H9 (cell line): Measurements from ENCODE around the gene RSPH3. TPM values are rescaled to one million over a fixed set of nuclear protein-coding genes. Genes with fewer than 3 reads are reported as not detected.

Experiments used
- DNase-seq: peaks from one replicate; pipeline ENCODE4 v3.0.0-alpha.2; 2017
- H2AFZ ChIP-seq: one replicate; pipeline ENCODE4 v1.6.1; 2013; ENCODE audit warnings: mild to moderate bottlenecking, low read length, control low read depth, moderate library complexity
- H2AK5ac ChIP-seq: 2 replicates; pipeline ENCODE4 v1.6.1; 2013; ENCODE audit warnings: low read length, control low read depth, mixed read lengths; ENCODE audit not compliant: insufficient read length
- H2BK120ac ChIP-seq: one replicate; pipeline ENCODE4 v1.6.1; 2013; ENCODE audit warnings: low read depth, mild to moderate bottlenecking, low read length, control low read depth, inconsistent platforms; ENCODE audit not compliant: poor library complexity, severe bottlenecking
- H2BK12ac ChIP-seq: 2 replicates; pipeline ENCODE4 v1.6.1; 2013; ENCODE audit warnings: low read length, control low read depth, mixed read lengths, low read depth; ENCODE audit not compliant: insufficient read length
- H2BK15ac ChIP-seq: 2 replicates; pipeline ENCODE4 v1.6.1; 2013; ENCODE audit warnings: low read depth, low read length, control low read depth
- H2BK20ac ChIP-seq: one replicate; pipeline ENCODE4 v1.6.1; 2013; ENCODE audit warnings: low read depth, mild to moderate bottlenecking, low read length, control low read depth, inconsistent platforms; ENCODE audit not compliant: poor library complexity, severe bottlenecking
- H2BK5ac ChIP-seq: 2 replicates; pipeline ENCODE4 v1.6.1; 2013; ENCODE audit warnings: low read length, control low read depth, mixed read lengths; ENCODE audit not compliant: insufficient read length
- H3K14ac ChIP-seq: 2 replicates; pipeline ENCODE4 v1.6.1; 2013; ENCODE audit warnings: low read length, control low read depth; ENCODE audit not compliant: insufficient read depth
- H3K18ac ChIP-seq: 2 replicates; pipeline ENCODE4 v1.6.1; 2013; ENCODE audit warnings: low read depth, mild to moderate bottlenecking, mixed read lengths, low read length, control low read depth; ENCODE audit not compliant: insufficient read length
- H3K23ac ChIP-seq: 2 replicates; pipeline ENCODE4 v1.6.1; 2013; ENCODE audit warnings: low read length, control low read depth, mixed read lengths, low read depth; ENCODE audit not compliant: insufficient read length
- H3K23me2 ChIP-seq: 2 replicates; pipeline ENCODE4 v1.6.1; 2013; ENCODE audit warnings: low read depth, mild to moderate bottlenecking, mixed read lengths, low read length, control low read depth; ENCODE audit not compliant: insufficient read length, poor library complexity, severe bottlenecking
- H3K27ac ChIP-seq: 2 replicates; pipeline ENCODE4 v1.5.1; 2013; ENCODE audit warnings: low read length, control low read depth, mixed read lengths, low read depth; ENCODE audit not compliant: insufficient read length
- H3K27me3 ChIP-seq: 2 replicates; pipeline ENCODE4 v1.6.1; 2013; ENCODE audit warnings: low read length, control low read depth, inconsistent platforms; ENCODE audit not compliant: insufficient read depth
- H3K4ac ChIP-seq: 2 replicates; pipeline ENCODE4 v1.6.1; 2013; ENCODE audit warnings: low read depth, mild to moderate bottlenecking, control low read depth, inconsistent platforms, low read length, moderate library complexity
- H3K4me1 ChIP-seq: 2 replicates; pipeline ENCODE4 v1.6.1; 2013; ENCODE audit warnings: low read length, control low read depth, inconsistent platforms; ENCODE audit not compliant: insufficient read depth
- H3K4me2 ChIP-seq: 2 replicates; pipeline ENCODE4 v1.6.1; 2013; ENCODE audit warnings: low read length, control low read depth, mixed read lengths; ENCODE audit not compliant: insufficient read length, insufficient read depth
- H3K56ac ChIP-seq: 2 replicates; pipeline ENCODE4 v1.6.1; 2013; ENCODE audit warnings: low read depth, mild to moderate bottlenecking, mixed read lengths, low read length, control low read depth; ENCODE audit not compliant: insufficient read length
- H3K79me1 ChIP-seq: 2 replicates; pipeline ENCODE4 v1.6.1; 2013; ENCODE audit warnings: low read depth, mild to moderate bottlenecking, moderate library complexity, low read length, control low read depth, inconsistent platforms; ENCODE audit not compliant: insufficient read depth, poor library complexity, severe bottlenecking
- H3K79me2 ChIP-seq: 2 replicates; pipeline ENCODE4 v1.6.1; 2013; ENCODE audit warnings: low read length, control low read depth, inconsistent platforms; ENCODE audit not compliant: insufficient read depth
- H3K9ac ChIP-seq: 2 replicates; pipeline ENCODE4 v1.6.1; 2013; ENCODE audit warnings: low read length, control low read depth, mixed read lengths; ENCODE audit not compliant: insufficient read length; ENCODE audit errors: extremely low read depth
- H3K9me3 ChIP-seq: one replicate; pipeline ENCODE4 v1.6.1; 2013; ENCODE audit warnings: low read depth, low read length, inconsistent platforms; ENCODE audit not compliant: control insufficient read depth
- H3T11ph ChIP-seq: one replicate; pipeline ENCODE4 v1.6.1; 2013; ENCODE audit warnings: mild to moderate bottlenecking, low read length, control low read depth, inconsistent platforms
- H4K20me1 ChIP-seq: one replicate; pipeline ENCODE4 v1.6.1; 2013; ENCODE audit not compliant: control insufficient read depth, insufficient read length, insufficient read depth
- H4K5ac ChIP-seq: 2 replicates; pipeline ENCODE4 v1.6.1; 2013; ENCODE audit warnings: low read depth, mild to moderate bottlenecking, mixed read lengths, low read length, control low read depth; ENCODE audit not compliant: insufficient read length
- H4K8ac ChIP-seq: replicated peaks from 2 replicates; pipeline ENCODE4 v1.6.1; 2013; ENCODE audit warnings: low read length, control low read depth, mixed read lengths, low read depth; ENCODE audit not compliant: insufficient read length
- H4K91ac ChIP-seq: 2 replicates; pipeline ENCODE4 v1.6.1; 2013; ENCODE audit warnings: low read depth, mild to moderate bottlenecking, moderate library complexity, mixed read lengths, low read length, control low read depth; ENCODE audit not compliant: insufficient read length
- H3K27ac Mint-ChIP-seq, 3 experiments: 2 replicates in 2 of 3; 3 replicates in 1 of 3; pipeline ENCODE4 v1.8.0; 2020 to 2021; ENCODE audit warnings: mixed read lengths in 3 of 3, mild to moderate bottlenecking in 1 of 3, moderate library complexity in 1 of 3
- H3K27me3 Mint-ChIP-seq: 2 replicates; pipeline ENCODE4 v1.8.0; 2021; ENCODE audit warnings: low read depth, mild to moderate bottlenecking, moderate library complexity, mixed read lengths
- H3K36me3 Mint-ChIP-seq, 3 experiments: 2 replicates in 2 of 3; 3 replicates in 1 of 3; pipeline ENCODE4 v1.8.0; 2020 to 2021; ENCODE audit warnings: low read depth in 3 of 3, mixed read lengths in 3 of 3; ENCODE audit not compliant: insufficient read depth in 1 of 3
- H3K4me1 Mint-ChIP-seq, 2 experiments: 2 replicates each; pipeline ENCODE4 v1.8.0; 2020; ENCODE audit warnings: mixed read lengths in 2 of 2
- H3K4me3 Mint-ChIP-seq, 2 experiments: 2 replicates in 1 of 2; 3 replicates in 1 of 2; pipeline ENCODE4 v1.8.0; 2020 to 2021; ENCODE audit warnings: mild to moderate bottlenecking in 2 of 2, mixed read lengths in 2 of 2, moderate library complexity in 1 of 2
- H3K9me3 Mint-ChIP-seq, 2 experiments: 2 replicates in 1 of 2; 3 replicates in 1 of 2; pipeline ENCODE4 v1.8.0; 2020; ENCODE audit warnings: mild to moderate bottlenecking in 2 of 2, mixed read lengths in 2 of 2, moderate library complexity in 1 of 2
- CTCF ChIP-seq: fragments of 200-600 bp; sonication (generic); conservative IDR thresholded peaks from 3 replicates; pipeline ENCODE4 v1.8.0; 2021; ENCODE audit warnings: antibody characterized with exemption, mild to moderate bottlenecking
- WGBS: extraction: QIAGEN DNeasy Blood & Tissue Kit; methylation state at CpG from one replicate; pipeline ENCODE4 v1.1.7; 2013; ENCODE audit warnings: missing lambda C conversion rate, low lambda C conversion rate, mixed read lengths; ENCODE audit not compliant: insufficient read length; ENCODE audit errors: extremely low coverage; 5-methylcytosine and 5-hydroxymethylcytosine counted together
- total RNA-seq: library from RNA; stranded (reverse); gene quantifications from 2 replicates; pipeline ENCODE4 v1.2.1, GENCODE V29; 2021

RSPH3 gene
- total RNA-seq, 1 experiment from 2014 or later = 2.2 TPM

- Histone ChIP-seq H3K4me2 (no peak overlapping the region), H2BK15ac (no peak overlapping the region), H2BK120ac (no peak overlapping the region), H3T11ph (no peak overlapping the region), H2BK5ac (no peak overlapping the region), H2BK20ac (no peak overlapping the region), H4K20me1 (no peaks in the 10 kb centered on the region), H3K4me1 (no peaks in the 10 kb centered on the region), H3K9ac (no peak overlapping the region), H3K56ac (no peak overlapping the region), H4K91ac (no peak overlapping the region), H3K27ac (no peak overlapping the region), H3K18ac (no peak overlapping the region), H2AK5ac (no peak overlapping the region), H3K27me3 (no peaks in the 10 kb centered on the region), H3K9me3 (no peaks in the 10 kb centered on the region), H4K5ac (no peak overlapping the region), H3K4ac (no peak overlapping the region), H2BK12ac (no peak overlapping the region), H2AFZ (no peak overlapping the region), H3K79me2 (no peaks in the 10 kb centered on the region), H4K8ac (no peak overlapping the region), H3K23ac (no peak overlapping the region), H3K23me2 (no peaks in the 10 kb centered on the region), H3K14ac (no peak overlapping the region), H3K79me1 (no peaks in the 10 kb centered on the region)
- Mint-ChIP-seq H3K4me1 (no peaks in the 10 kb centered on the region), H3K36me3 (peaks cover 0 to 5% (median 0%) of the 10 kb centered on the region in 3 experiments; a peak in 1 of 7 replicates), H3K27me3 (no peaks in the 10 kb centered on the region), H3K9me3 (no peaks in the 10 kb centered on the region), H3K27ac (no peak overlapping the region), H3K4me3 (no peak overlapping the region)
- no peak for TF ChIP-seq CTCF
- DNase-seq = no peak
- WGBS = no CpG with 5 or more reads among the region's 3 CpGs
These were observed 21.2 kb downstream of the RSPH3 start for GRCh38 chr6:158978757-158979156.
